Measurements from ENCODE around the gene SPAG16. TPM values are rescaled to one million over a fixed set of nuclear protein-coding genes. Genes with fewer than 3 reads are reported as not detected.

Gene SPAG16
- total and polyA plus RNA-seq, 4 donors, result 8.7 to 90.6 (median 21.6) TPM

- WGBS, 2 donors, result 58 to 63% methylated on average over 1 of the region's 1 CpG
- H3K36me3 ChIP-seq (ENCODE audit: control insufficient read depth in 4 of 4, insufficient read depth in 4 of 4, low read length in 4 of 4), result no peaks in the 10 kb centered on the region
- no peak overlapping the region for H3K9ac ChIP-seq (ENCODE audit: insufficient read depth in 1 of 2, low read length in 2 of 2)
- no peak overlapping the region for H3K27ac ChIP-seq (ENCODE audit: low read depth in 1 of 2, low read length in 1 of 2)
- H3K9me3 ChIP-seq (ENCODE audit: control insufficient read depth in 4 of 4, insufficient read depth in 3 of 4, low read length in 3 of 4), result no peaks in the 10 kb centered on the region
- H3K27me3 ChIP-seq (ENCODE audit: control insufficient read depth in 3 of 3, insufficient read depth in 3 of 3, low read length in 2 of 3), result no peaks in the 10 kb centered on the region
- no peak for ATAC-seq (ENCODE audit: insufficient read depth, low FRiP score)
- TF ChIP-seq CTCF (IDR thresholded peaks at IDR 0.05; ENCODE audit: control extremely low read depth, extremely low read depth), result no peak
- no peak overlapping the region for H3K4me3 ChIP-seq
- no peak for DNase-seq
- H3K4me1 ChIP-seq (ENCODE audit: control insufficient read depth in 5 of 5, insufficient read depth in 5 of 5, low read length in 5 of 5), result no peaks in the 10 kb centered on the region
Measured at GRCh38 chr2:214217599-214217998, 933.3 kb downstream of the SPAG16 start.

GRCh38 chr2:214220251-214220650 is 936.0 kb downstream of the SPAG16 start:
- no peak for TF ChIP-seq CTCF (IDR thresholded peaks at IDR 0.05; ENCODE audit: control extremely low read depth, extremely low read depth)
- Histone ChIP-seq H3K4me1 (ENCODE audit: control insufficient read depth in 5 of 5, insufficient read depth in 5 of 5, low read length in 5 of 5) (no peaks in the 10 kb centered on the region), H3K27ac (ENCODE audit: low read depth in 1 of 2, low read length in 1 of 2) (no peak overlapping the region), H3K9ac (ENCODE audit: insufficient read depth in 1 of 2, low read length in 2 of 2) (no peak overlapping the region), H3K9me3 (ENCODE audit: control insufficient read depth in 4 of 4, insufficient read depth in 3 of 4, low read length in 3 of 4) (no peaks in the 10 kb centered on the region), H3K36me3 (ENCODE audit: control insufficient read depth in 4 of 4, insufficient read depth in 4 of 4, low read length in 4 of 4) (no peaks in the 10 kb centered on the region), H3K4me3 (no peak overlapping the region), H3K27me3 (ENCODE audit: control insufficient read depth in 3 of 3, insufficient read depth in 3 of 3, low read length in 2 of 3) (no peaks in the 10 kb centered on the region)
- 48 to 55% methylated on average over 3 of the region's 3 CpGs for WGBS, 2 donors
- DNase-seq (no peak), ATAC-seq (ENCODE audit: insufficient read depth, low FRiP score) (no peak)

- WGBS, 2 donors, result 83 to 84% methylated on average over 2 of the region's 2 CpGs
- TF ChIP-seq CTCF (IDR thresholded peaks at IDR 0.05; ENCODE audit: control extremely low read depth, extremely low read depth), result no peak
Measured at GRCh38 chr2:214226061-214226460, 941.8 kb downstream of the SPAG16 start.

GRCh38 chr2:214232271-214232670 is 948.0 kb downstream of the SPAG16 start:
- no peak for TF ChIP-seq CTCF (IDR thresholded peaks at IDR 0.05; ENCODE audit: control extremely low read depth, extremely low read depth)
- Histone ChIP-seq H3K9ac (ENCODE audit: insufficient read depth in 1 of 2, low read length in 2 of 2) (no peak overlapping the region), H3K4me1 (ENCODE audit: control insufficient read depth in 5 of 5, insufficient read depth in 5 of 5, low read length in 5 of 5) (no peaks in the 10 kb centered on the region), H3K9me3 (ENCODE audit: control insufficient read depth in 4 of 4, insufficient read depth in 3 of 4, low read length in 3 of 4) (no peaks in the 10 kb centered on the region), H3K36me3 (ENCODE audit: control insufficient read depth in 4 of 4, insufficient read depth in 4 of 4, low read length in 4 of 4) (no peaks in the 10 kb centered on the region), H3K27ac (ENCODE audit: low read depth in 1 of 2, low read length in 1 of 2) (no peak overlapping the region), H3K27me3 (ENCODE audit: control insufficient read depth in 3 of 3, insufficient read depth in 3 of 3, low read length in 2 of 3) (no peaks in the 10 kb centered on the region), H3K4me3 (no peak overlapping the region)
- DNase-seq, result no peak
- no peak for ATAC-seq (ENCODE audit: insufficient read depth, low FRiP score)
- 61 to 71% methylated on average over 2 of the region's 2 CpGs for WGBS, 2 donors

More at GRCh38 chr2:214226061-214226460, 941.8 kb downstream of the SPAG16 start:
- DNase-seq (no peak), ATAC-seq (ENCODE audit: insufficient read depth, low FRiP score) (no peak)
- H3K4me1 ChIP-seq (ENCODE audit: control insufficient read depth in 5 of 5, insufficient read depth in 5 of 5, low read length in 5 of 5), result no peaks in the 10 kb centered on the region
- H3K9ac ChIP-seq (ENCODE audit: insufficient read depth in 1 of 2, low read length in 2 of 2), result no peak overlapping the region
- no peak overlapping the region for H3K4me3 ChIP-seq
- no peaks in the 10 kb centered on the region for H3K27me3 ChIP-seq (ENCODE audit: control insufficient read depth in 3 of 3, insufficient read depth in 3 of 3, low read length in 2 of 3)
- H3K36me3 ChIP-seq (ENCODE audit: control insufficient read depth in 4 of 4, insufficient read depth in 4 of 4, low read length in 4 of 4), result no peaks in the 10 kb centered on the region
- no peak overlapping the region for H3K27ac ChIP-seq (ENCODE audit: low read depth in 1 of 2, low read length in 1 of 2)
- H3K9me3 ChIP-seq (ENCODE audit: control insufficient read depth in 4 of 4, insufficient read depth in 3 of 4, low read length in 3 of 4), result no peaks in the 10 kb centered on the region

Data from lung (tissue), 12 donors.